Esophagus (tissue), 2 donors: ENCODE data around the gene CATSPERE. TPM values are rescaled to one million over a fixed set of nuclear protein-coding genes. Genes with fewer than 3 reads are reported as not detected.

Source experiments
- H3K27ac ChIP-seq, 2 donors: one replicate each; pipeline ENCODE4 v1.5.1; 2013; ENCODE audit warnings: low read depth in 2 of 2, mild to moderate bottlenecking in 2 of 2, inconsistent platforms in 1 of 2, low read length in 1 of 2, moderate library complexity in 1 of 2
- H3K27me3 ChIP-seq, 2 donors: one replicate each; pipeline ENCODE4 v1.6.1; 2013; ENCODE audit warnings: low read length in 2 of 2, control low read depth in 1 of 2, mild to moderate bottlenecking in 1 of 2; ENCODE audit not compliant: insufficient read depth in 2 of 2, control insufficient read depth in 1 of 2
- H3K36me3 ChIP-seq, 2 donors: one replicate each; pipeline ENCODE4 v1.6.1; 2013; ENCODE audit warnings: low read length in 1 of 2; ENCODE audit not compliant: control insufficient read depth in 2 of 2, insufficient read depth in 2 of 2
- H3K4me1 ChIP-seq, 2 donors: one replicate each; pipeline ENCODE4 v1.6.1; 2013; ENCODE audit warnings: low read length in 1 of 2; ENCODE audit not compliant: control insufficient read depth in 2 of 2, insufficient read depth in 2 of 2
- H3K4me3 ChIP-seq, 2 donors: one replicate each; pipeline ENCODE4 v1.5.1; 2013; ENCODE audit warnings: low read length in 2 of 2, mild to moderate bottlenecking in 2 of 2, low read depth in 1 of 2, moderate library complexity in 1 of 2
- H3K9me3 ChIP-seq, 2 donors: one replicate each; pipeline ENCODE4 v1.6.1; 2013; ENCODE audit warnings: mild to moderate bottlenecking in 2 of 2, low read depth in 1 of 2, low read length in 1 of 2, moderate library complexity in 1 of 2; ENCODE audit not compliant: control insufficient read depth in 2 of 2, insufficient read depth in 1 of 2
- WGBS, 2 donors: extraction: QIAGEN DNeasy Blood & Tissue Kit; methylation state at CpG; one replicate each; pipeline ENCODE4 v1.1.7; 2013; 5-methylcytosine and 5-hydroxymethylcytosine counted together
- polyA plus RNA-seq, 2 donors: library from polyadenylated mRNA; stranded (reverse); fragments of 200-250 nt; gene quantifications; one replicate each; pipeline ENCODE4 v1.2.3, GENCODE V29; 2013
- donor health status: healthy with polysubstance abuse.
- donor health status: Bipolar disorder and iron deficiency.

Gene CATSPERE
- polyA plus RNA-seq, 2 donors, result 0.14 to 0.39 TPM

DNA sequence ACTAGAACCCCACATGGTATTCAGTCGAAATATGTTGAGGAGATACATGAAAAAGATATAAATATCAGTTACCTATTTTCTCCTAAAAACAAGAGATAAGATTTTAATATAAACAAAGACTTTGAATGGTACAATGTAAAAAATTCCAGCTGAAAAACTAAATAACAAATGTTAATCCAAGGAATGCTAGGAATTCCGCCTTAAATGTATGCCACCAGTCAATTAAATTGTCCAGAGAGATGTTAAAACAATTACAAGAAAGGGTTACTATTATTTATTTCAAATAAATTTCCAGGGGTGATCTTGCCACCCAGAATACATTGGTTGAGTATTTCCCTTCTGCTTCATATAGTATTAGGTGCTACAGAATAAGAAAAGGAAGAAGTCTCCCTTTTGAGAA lies 13.5 kb upstream of the CATSPERE start:
- H3K27ac ChIP-seq, result no peak overlapping the region
- peaks cover 0 to 2% of the 10 kb centered on the region in 2 donors for H3K4me1 ChIP-seq
- no peaks in the 10 kb centered on the region for H3K9me3 ChIP-seq
- 95 to 97% methylated on average over 2 of the region's 2 CpGs for WGBS, 2 donors
- H3K36me3 ChIP-seq, result no peaks in the 10 kb centered on the region
- no peak overlapping the region for H3K4me3 ChIP-seq
- no peaks in the 10 kb centered on the region for H3K27me3 ChIP-seq

DNA sequence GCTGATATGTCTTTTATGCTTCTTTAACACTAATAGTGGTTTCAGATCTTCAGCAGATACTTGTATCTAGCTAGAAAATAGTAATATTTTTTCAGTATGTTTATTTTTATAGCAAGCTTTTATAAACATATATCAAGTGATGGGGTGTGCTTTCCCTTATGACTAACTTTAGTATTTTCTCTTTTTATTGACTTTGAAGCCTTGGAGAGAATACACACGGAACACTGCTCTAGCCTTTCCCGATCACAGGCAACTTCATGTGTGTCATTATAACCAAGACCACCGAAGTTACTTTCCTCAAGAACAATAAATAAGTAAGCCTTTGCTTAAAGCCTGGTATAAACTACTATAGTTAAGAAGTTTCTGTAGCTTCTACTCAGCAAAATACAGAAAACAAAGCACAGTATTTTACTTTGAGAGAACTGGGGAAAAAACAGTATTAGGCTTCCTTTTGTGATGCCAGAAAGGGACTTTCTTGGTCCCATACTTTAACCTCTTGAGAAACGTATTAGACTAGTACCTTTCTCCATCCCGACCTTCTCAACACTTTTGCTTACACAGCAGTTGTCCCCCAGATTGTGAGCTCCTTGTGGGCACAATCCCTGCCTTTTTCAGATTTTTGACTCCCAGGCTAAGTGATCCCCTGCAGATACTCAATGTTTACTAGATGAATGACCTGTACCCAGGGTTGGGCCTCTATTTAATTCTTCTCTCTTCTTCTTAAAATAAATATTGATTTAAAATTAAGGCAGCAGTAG lies 12.6 kb upstream of the CATSPERE start:
- Histone ChIP-seq H3K27me3 (no peaks in the 10 kb centered on the region), H3K27ac (no peak overlapping the region), H3K4me3 (no peak overlapping the region)

DNA sequence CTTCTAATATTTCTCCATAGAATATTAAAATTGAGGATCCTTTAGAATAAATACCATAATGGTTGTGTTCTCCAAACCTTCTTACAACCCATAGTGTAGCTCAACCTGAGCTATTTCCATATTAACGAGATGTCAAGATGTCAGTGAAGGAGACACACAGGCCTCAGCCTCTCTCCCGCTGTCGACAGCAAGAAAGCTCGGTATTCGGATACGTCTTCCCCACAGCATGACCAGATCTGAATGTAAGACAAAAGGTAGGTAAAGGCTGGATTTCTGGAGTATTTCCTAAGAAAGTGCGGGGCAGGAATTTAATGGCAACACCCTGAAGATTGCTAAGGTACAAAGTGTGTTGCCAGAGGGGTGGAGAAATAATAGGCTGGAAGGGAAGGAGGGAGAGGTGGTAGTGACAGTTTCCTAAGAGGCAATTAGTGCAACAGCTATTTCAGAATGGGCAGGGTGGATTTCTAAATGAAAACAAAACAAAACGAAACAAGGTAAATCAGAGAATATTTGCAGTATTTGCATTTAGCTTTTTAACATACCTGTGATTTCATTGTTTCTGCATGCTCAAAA lies 11.1 kb upstream of the CATSPERE start:
- H3K4me1 ChIP-seq, result no peaks in the 10 kb centered on the region
- no peaks in the 10 kb centered on the region for H3K9me3 ChIP-seq
- WGBS, 2 donors, result 55 to 67% methylated on average over 8 of the region's 8 CpGs
- H3K27ac ChIP-seq, result peak overlapping the region in 1 of 2 donors; percentile 68
- peak overlapping the region in 1 of 2 donors; percentile 92 for H3K4me3 ChIP-seq
- no peaks in the 10 kb centered on the region for H3K36me3 ChIP-seq
- H3K27me3 ChIP-seq, result no peaks in the 10 kb centered on the region

More for the DNA sequence above, 12.6 kb upstream of the CATSPERE start:
- Histone ChIP-seq H3K4me1 (peaks cover 0 to 2% of the 10 kb centered on the region in 2 donors), H3K36me3 (no peaks in the 10 kb centered on the region), H3K9me3 (no peaks in the 10 kb centered on the region)
- WGBS, 2 donors, result 71 to 76% methylated on average over 5 of the region's 5 CpGs

DNA sequence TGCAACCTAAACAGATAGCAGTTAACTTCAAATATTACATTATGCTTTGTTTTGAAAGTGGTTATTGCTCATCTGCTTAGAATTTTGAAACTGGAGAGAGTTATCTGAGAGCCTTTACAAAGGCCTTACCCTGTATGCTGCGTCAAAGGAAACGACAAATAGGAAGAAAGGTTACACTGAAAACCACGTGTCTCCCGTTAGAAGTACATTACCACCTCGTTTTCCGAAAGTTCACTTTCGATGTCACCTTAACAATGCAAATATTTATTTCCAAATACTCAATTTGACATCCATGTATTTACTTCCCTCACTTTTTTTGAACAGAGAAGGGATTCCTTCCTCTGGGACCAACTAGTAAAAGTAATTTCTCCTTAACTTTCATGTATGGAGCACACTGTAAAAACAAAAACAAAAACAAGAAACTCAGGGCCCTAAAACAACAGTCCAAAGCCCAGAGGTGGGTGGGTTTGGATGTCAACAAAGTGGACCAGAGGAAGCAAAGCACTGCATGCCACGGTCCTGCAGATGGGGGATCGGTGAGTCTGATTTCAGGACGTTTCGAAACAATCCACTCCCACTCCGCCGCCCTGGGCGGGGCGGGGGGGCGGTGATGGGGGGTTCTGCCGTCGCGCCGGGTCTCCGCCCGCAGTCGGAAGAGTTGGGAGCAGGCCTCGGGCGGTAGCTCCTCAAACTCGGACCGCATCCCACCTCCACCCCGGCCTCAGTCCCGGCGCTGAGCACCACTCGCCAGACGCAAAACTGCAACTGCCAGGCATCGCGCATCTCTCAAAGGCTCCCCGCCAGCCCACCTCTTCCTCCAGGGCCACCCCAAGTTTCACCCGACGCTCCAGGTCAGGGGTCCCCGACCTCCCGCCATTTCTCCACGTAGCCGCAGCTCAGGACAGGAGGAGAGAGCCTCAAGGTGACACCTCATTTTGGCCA lies 10.2 kb upstream of the CATSPERE start:
- no peaks in the 10 kb centered on the region for H3K4me1 ChIP-seq
- 0% methylated on average over 41 of the region's 41 CpGs for WGBS, 2 donors

DNA sequence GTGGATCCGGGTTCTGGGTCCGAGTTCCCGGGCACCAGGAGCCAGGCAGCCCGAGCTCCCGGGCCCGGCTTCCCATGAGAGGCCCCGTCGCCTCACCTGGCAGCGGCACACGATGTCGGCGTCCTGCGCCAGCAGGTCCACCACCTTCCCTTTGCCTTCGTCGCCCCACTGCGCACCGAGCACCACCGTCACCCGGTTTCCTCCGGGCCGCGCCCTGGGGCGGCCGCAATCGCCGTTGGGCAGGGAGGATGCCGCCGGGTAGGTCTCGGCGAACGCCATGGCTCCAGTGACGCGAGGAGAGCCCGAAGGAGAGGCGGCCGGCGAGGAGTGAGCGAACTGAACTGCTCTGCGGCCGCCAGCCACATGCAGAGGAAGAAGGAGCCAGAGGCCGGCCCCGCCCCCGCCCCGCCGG lies 9.5 kb upstream of the CATSPERE start, which contains the start of gene ADSS2:
Gene ADSS2, minus strand, starts transcription at position 371 of the 412 bp plus-strand sequence. Its CDS starts 92 bp downstream, at position 279.
- H3K4me3 ChIP-seq, result peak within 1 kb of the TSS; percentile 92 to 97
- no peaks in the 10 kb centered on the region for H3K9me3 ChIP-seq
- no peaks in the 10 kb centered on the region for H3K36me3 ChIP-seq
- no peaks in the 10 kb centered on the region for H3K27me3 ChIP-seq
- no peaks in the 10 kb centered on the region for H3K4me1 ChIP-seq
- peak within 1 kb of the TSS; percentile 98 for H3K27ac ChIP-seq
- 0% methylated on average over 38 to 45 of the region's 45 CpGs for WGBS, 2 donors

More for the DNA sequence above, 10.2 kb upstream of the CATSPERE start:
- Histone ChIP-seq H3K4me3 (peak overlapping the region; percentile 92 to 97), H3K36me3 (no peaks in the 10 kb centered on the region), H3K27me3 (no peaks in the 10 kb centered on the region), H3K9me3 (no peaks in the 10 kb centered on the region), H3K27ac (peak overlapping the region; percentile 98)

DNA sequence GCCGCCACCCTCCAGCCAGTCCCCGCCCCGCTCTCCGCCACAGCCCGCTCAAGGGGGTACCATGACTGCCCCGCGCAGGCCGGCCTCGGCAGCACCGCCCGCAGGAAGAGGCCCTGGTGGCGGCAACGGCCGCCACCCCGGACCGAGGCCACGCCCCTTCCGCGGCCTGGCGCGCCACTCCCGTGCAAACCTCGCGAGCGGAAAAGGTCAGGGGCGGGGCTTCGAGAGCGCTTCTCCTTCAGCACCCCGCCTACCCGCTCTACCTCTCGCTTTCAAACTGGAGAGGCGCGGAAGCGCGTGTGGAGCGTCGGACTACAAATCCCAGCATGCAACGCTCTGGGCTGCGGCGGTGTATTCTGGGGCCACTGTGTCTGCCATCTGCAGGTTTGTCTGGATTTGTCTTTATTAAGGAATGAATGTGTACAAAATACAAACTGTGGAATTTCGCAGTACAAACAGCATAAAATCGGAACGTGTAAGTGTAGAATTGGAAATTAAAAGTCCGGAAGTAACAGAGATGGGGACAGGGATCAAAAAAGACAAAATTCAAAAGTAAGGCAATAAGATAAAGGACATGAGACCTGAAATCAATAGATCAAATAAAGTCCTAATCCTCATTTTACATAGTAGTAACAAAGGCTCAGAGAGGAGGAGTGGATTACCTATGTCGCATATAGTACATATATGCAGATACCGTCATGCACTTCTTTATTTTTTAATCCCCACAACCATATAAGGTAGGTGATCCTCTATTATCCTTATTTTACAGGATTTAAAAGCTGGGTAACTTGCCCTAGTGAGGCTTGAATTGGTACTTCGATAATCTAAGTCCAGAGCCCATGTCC lies 8.9 kb upstream of the CATSPERE start:
- Histone ChIP-seq H3K27me3 (no peaks in the 10 kb centered on the region), H3K4me1 (no peaks in the 10 kb centered on the region), H3K9me3 (no peaks in the 10 kb centered on the region), H3K27ac (peak overlapping the region; percentile 98), H3K4me3 (peak overlapping the region in 1 of 2 donors; percentile 92), H3K36me3 (no peaks in the 10 kb centered on the region)
- 5% methylated on average over 47 of the region's 47 CpGs for whole genome bisulfite sequencing, 2 donors

DNA sequence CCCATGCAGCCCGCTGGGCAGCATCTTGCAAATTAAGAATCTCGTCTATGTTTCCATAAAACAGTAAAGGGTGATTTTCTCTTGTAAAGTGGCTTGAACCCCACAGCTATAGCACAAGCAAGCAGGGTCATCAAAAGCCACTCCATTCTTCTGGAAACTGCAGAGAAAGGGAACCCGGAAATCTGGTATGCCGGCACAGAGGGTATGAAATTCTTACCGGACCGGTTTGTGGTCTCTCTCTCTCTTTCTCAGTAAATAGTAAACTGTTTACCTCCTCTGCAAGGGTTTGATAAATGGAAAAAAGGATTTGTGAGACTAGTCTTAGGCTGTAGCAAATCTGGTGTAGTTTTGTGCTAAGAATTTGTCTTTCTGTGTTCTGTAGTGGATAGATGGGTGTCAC lies 6.7 kb upstream of the CATSPERE start:
- Histone ChIP-seq H3K27me3 (no peaks in the 10 kb centered on the region), H3K27ac (no peak overlapping the region), H3K9me3 (no peaks in the 10 kb centered on the region), H3K4me1 (no peaks in the 10 kb centered on the region), H3K4me3 (no peak overlapping the region), H3K36me3 (no peaks in the 10 kb centered on the region)
- 58 to 68% methylated on average over 6 of the region's 6 CpGs for WGBS, 2 donors

DNA sequence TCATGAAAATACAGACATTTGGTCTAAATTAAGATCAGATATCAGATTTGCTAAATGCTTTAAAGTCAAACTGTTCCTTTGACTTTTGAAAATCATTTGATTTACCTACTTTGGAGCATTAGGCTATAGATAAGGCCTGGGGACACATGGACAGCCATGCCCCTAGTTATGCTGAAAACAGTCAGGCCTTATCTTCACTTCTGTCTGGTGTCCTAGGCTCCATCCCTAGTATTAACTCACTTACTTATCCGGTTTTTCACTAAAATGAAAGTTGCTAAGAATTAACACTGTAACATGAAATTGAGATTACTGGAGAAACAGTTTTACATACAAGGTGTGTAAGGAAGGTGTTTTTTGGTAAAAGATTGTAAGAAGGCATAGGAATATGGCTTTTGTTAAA lies 4.5 kb upstream of the CATSPERE start:
- WGBS, 2 donors, result 88 to 91% methylated on average over 1 of the region's 1 CpG
- no peaks in the 10 kb centered on the region for H3K9me3 ChIP-seq
- H3K27ac ChIP-seq, result no peak overlapping the region
- no peak overlapping the region for H3K4me3 ChIP-seq
- H3K36me3 ChIP-seq, result no peaks in the 10 kb centered on the region
- no peaks in the 10 kb centered on the region for H3K27me3 ChIP-seq
- peaks cover 0 to 3% of the 10 kb centered on the region in 2 donors for H3K4me1 ChIP-seq

- H3K27ac ChIP-seq, result no peak overlapping the region
- no peaks in the 10 kb centered on the region for H3K36me3 ChIP-seq
- H3K4me1 ChIP-seq, result peaks cover 0 to 3% of the 10 kb centered on the region in 2 donors
- H3K9me3 ChIP-seq, result no peaks in the 10 kb centered on the region
- H3K27me3 ChIP-seq, result no peaks in the 10 kb centered on the region
- 97 to 98% methylated on average over 4 of the region's 4 CpGs for WGBS, 2 donors
- no peak overlapping the region for H3K4me3 ChIP-seq
Observed at GRCh38 chr1:244458781-244459180, 2.3 kb upstream of the CATSPERE start.
